ENCODE measurements around the gene TBL1X. TPM values are rescaled to one million over a fixed set of nuclear protein-coding genes. Genes with fewer than 3 reads are reported as not detected.

The TBL1X gene
- total RNA-seq, 3 donors from 2014 or later, result 18.6 to 24.6 (median 20.0) TPM

DNA sequence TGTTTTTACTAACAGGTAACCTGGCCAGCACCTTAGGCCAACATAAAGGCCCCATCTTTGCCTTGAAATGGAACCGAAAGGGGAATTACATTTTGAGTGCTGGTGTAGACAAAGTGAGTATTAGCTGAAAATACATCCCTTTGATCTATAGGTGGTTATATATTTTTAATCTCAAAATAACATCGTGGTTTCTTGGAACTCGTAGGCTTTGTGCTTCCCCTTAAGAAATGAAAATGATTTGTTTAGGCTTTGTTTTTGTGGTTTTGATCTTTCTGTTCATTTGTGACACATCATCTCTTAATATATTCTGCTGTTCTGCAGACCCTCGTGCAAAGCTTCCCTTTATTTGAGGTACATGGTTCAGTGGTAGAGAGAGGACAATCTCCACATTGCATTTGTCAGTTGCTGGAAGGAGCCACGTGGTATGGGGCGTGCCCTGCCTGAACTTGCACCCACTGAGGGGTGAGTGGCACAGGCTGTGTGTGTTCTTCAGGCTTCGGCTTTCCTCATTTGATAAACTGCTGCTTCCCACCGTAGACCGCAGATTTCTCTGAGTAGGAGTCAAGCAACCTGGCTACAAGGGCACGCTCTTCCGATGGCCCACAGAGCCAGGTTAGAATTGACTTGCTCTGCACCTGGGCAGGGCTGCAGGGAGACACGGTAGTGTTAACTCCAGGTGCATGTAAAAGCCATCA is 228.6 kb downstream of the TBL1X start:
- H3K4me1 ChIP-seq, result no peaks in the 10 kb centered on the region
- TF ChIP-seq POLR2AphosphoS5 (IDR thresholded peaks at IDR 0.05), result no peak
- TF ChIP-seq, protein P1, sequence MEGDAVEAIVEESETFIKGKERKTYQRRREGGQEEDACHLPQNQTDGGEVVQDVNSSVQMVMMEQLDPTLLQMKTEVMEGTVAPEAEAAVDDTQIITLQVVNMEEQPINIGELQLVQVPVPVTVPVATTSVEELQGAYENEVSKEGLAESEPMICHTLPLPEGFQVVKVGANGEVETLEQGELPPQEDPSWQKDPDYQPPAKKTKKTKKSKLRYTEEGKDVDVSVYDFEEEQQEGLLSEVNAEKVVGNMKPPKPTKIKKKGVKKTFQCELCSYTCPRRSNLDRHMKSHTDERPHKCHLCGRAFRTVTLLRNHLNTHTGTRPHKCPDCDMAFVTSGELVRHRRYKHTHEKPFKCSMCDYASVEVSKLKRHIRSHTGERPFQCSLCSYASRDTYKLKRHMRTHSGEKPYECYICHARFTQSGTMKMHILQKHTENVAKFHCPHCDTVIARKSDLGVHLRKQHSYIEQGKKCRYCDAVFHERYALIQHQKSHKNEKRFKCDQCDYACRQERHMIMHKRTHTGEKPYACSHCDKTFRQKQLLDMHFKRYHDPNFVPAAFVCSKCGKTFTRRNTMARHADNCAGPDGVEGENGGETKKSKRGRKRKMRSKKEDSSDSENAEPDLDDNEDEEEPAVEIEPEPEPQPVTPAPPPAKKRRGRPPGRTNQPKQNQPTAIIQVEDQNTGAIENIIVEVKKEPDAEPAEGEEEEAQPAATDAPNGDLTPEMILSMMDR (IDR thresholded peaks at IDR 0.05), result no peak
- TF ChIP-seq POLR2A (IDR thresholded peaks at IDR 0.05), result no peak
- no peak for DNase-seq (ENCODE audit: low spot score in 2 of 2)
- H3K4me3 ChIP-seq, result no peak overlapping the region
- no peaks in the 10 kb centered on the region for H3K9me3 ChIP-seq
- no peak overlapping the region for H3K27ac ChIP-seq
- H3K36me3 ChIP-seq, result no peaks in the 10 kb centered on the region
- peaks cover 0 to 9% of the 10 kb centered on the region in 2 donors for H3K27me3 ChIP-seq
- intact Hi-C loops (cut with DNase I; ENCODE audit: low total_unique reads), result loop anchor here (1.0 kb wide), 1 partner anchor 32 kb away; no protein-coding TSS in a partner anchor

DNA sequence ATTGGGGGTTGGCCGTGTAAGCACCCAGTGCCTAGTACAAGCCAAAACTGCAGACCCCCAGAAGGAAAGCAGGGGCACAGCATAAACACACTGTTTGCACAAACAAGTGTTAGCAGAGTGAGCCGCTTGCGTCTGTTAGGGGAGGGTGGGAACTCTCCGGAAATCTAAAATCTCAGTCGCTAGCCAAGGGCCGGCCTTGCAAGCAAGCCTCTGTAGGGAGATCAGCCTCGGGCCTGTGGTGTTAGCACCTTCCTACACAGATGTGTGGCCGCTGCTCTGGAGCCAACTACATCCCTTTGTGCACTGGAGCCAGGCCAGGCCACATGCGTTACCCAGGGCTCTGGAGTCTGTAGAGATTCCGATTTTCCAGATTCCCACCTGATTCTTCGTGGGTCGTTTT is 233.7 kb downstream of the TBL1X start:
- no peak for DNase-seq (ENCODE audit: low spot score in 2 of 2)
- TF ChIP-seq, protein P1 (IDR thresholded peaks at IDR 0.05), result no peak
- TF ChIP-seq POLR2AphosphoS5 (IDR thresholded peaks at IDR 0.05) (no peak), POLR2A (IDR thresholded peaks at IDR 0.05) (no peak)
- H3K4me3 ChIP-seq, result no peak overlapping the region
- H3K4me1 ChIP-seq, result no peaks in the 10 kb centered on the region
- no peaks in the 10 kb centered on the region for H3K36me3 ChIP-seq
- H3K27me3 ChIP-seq, result no peaks in the 10 kb centered on the region
- intact Hi-C loops (cut with DNase I; ENCODE audit: low total_unique reads), result no loop called here
- H3K9me3 ChIP-seq, result peaks cover 0 to 2% of the 10 kb centered on the region in 2 donors
- H3K27ac ChIP-seq, result no peak overlapping the region

DNA sequence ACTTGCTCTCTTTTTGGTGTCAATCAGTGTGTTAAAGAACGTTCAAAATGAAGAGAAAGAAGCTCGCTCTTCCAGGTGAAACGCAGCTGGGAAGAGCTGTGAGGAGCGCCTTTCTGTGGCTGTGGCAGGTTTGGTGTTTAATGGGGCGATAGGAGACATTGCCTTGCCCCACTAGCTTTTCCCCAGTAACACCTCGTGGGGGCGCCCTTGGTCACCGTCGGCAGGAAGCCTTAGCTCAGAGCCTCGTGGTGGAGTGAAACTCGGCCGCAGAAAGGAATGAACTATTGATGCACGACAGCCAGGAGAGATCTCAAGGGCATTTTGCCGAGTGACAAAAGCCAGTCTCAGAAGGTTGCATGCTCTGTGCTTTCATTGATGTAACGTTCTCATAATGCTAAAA is 235.7 kb downstream of the TBL1X start:
- no peaks in the 10 kb centered on the region for H3K36me3 ChIP-seq
- H3K4me1 ChIP-seq, result no peaks in the 10 kb centered on the region
- H3K27me3 ChIP-seq, result no peaks in the 10 kb centered on the region
- H3K9me3 ChIP-seq, result peaks cover 9 to 19% of the 10 kb centered on the region in 2 donors
- H3K27ac ChIP-seq, result no peak overlapping the region
- DNase-seq (ENCODE audit: low spot score in 2 of 2), result no peak
- TF ChIP-seq POLR2A (IDR thresholded peaks at IDR 0.05) (no peak), POLR2AphosphoS5 (IDR thresholded peaks at IDR 0.05) (no peak)
- TF ChIP-seq, protein P1 (IDR thresholded peaks at IDR 0.05), result no peak
- H3K4me3 ChIP-seq, result no peak overlapping the region
- intact Hi-C loops (cut with DNase I; ENCODE audit: low total_unique reads), result no loop called here

DNA sequence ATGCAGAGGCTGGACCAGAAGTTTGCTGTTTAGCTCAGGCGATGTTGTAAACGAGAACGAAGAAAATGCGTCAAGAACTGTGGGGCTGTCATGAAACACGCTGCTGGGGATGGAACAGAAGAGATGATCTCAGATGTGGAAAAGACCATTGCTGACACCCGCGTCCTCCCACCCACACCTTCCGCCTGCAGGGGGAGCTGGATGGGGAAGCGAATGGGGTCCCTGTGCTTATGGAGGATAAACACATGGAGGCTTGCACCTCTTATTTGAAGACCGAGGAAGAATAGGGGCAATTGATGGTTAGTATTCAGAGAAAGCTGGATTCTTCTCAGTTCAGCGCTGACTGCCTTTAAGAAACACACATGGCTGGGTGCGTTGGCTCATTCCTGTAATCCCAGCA is 236.9 kb downstream of the TBL1X start:
- Histone ChIP-seq H3K27me3 (no peaks in the 10 kb centered on the region), H3K4me3 (no peak overlapping the region), H3K4me1 (no peaks in the 10 kb centered on the region), H3K27ac (no peak overlapping the region), H3K9me3 (peaks cover 9 to 19% of the 10 kb centered on the region in 2 donors), H3K36me3 (no peaks in the 10 kb centered on the region)
- intact Hi-C loops (cut with DNase I; ENCODE audit: low total_unique reads), result no loop called here
- no peak for DNase-seq (ENCODE audit: low spot score in 2 of 2)
- TF ChIP-seq POLR2AphosphoS5 (IDR thresholded peaks at IDR 0.05), result no peak
- TF ChIP-seq POLR2A (IDR thresholded peaks at IDR 0.05), result no peak
- TF ChIP-seq, protein P1 (IDR thresholded peaks at IDR 0.05), result no peak

DNA sequence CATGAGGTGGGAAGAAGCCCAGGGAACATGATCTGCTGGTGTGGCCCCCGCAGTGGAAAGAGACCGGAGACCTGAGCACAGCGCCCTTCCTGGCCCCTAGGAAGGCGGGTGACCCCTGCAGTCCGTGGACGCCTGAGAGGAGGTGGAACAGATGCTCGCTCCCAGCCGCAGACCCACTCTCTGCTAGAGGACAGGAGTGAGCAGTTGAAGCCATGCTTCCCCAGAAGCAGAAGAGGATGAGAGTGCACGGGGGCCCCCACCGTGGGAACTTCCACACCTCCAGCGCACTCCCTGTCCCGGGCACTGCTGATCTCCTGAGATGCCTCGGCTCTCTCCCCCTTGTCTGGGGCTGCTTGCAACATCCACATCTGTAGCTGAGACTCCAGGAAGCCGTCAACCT is 238.5 kb downstream of the TBL1X start:
- intact Hi-C loops (cut with DNase I; ENCODE audit: low total_unique reads), result no loop called here
- H3K4me1 ChIP-seq, result no peaks in the 10 kb centered on the region
- H3K9me3 ChIP-seq, result peaks cover 9 to 19% of the 10 kb centered on the region in 2 donors
- TF ChIP-seq POLR2AphosphoS5 (IDR thresholded peaks at IDR 0.05) (no peak), POLR2A (IDR thresholded peaks at IDR 0.05) (no peak)
- TF ChIP-seq, protein P1 (IDR thresholded peaks at IDR 0.05), result no peak
- no peaks in the 10 kb centered on the region for H3K36me3 ChIP-seq
- H3K27ac ChIP-seq, result no peak overlapping the region
- peaks cover 0 to 4% of the 10 kb centered on the region in 2 donors for H3K27me3 ChIP-seq
- no peak overlapping the region for H3K4me3 ChIP-seq
- no peak for DNase-seq (ENCODE audit: low spot score in 2 of 2)

Data from breast epithelium (tissue), 4 donors.